Measurements from ENCODE around the gene JMJD4.

JMJD4 gene

DNA sequence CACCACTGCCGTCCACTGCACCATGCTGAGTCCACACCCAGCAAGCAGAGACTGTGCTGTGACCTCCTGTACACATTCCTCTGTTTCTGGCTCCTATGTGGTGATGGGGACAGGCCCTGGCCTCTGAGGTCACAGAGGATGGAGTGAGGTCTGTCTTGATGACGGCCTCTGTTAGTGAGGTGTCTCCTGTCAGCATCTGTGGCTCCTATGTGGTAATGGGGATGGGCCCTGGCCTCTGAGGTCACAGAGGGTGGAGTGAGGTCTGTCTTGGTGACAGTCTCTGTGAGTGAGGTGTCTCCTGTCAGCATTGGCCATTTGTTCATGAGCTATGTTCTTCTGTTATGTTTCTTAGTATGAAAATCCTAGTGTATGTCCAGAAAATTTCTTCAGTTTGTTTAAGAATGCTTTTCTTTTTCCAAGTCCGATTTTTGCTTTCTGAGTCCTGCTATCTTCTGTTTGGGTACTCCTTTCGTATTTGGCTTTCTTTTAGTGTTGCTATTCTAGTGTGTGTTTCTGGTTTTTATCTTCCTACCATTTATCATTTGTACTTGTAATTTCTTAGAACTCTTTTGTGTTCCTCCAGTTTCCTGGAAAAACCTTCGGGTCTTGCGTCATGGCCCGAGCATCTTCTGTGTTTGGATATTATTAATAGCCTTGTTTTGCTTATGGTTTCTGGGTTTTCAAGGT, 13.5 kb upstream of the JMJD4 start:
- no peak for DNase-seq

GRCh38 chr1:227747948-227748495, 12.9 kb upstream of the JMJD4 start:
- no peak for DNase-seq

- DNase-seq: no peak
These were observed 12.3 kb upstream of the JMJD4 start for GRCh38 chr1:227747382-227747781.

- DNase-seq: no peak
These were observed 11.6 kb upstream of the JMJD4 start for GRCh38 chr1:227746676-227747075.

DNA sequence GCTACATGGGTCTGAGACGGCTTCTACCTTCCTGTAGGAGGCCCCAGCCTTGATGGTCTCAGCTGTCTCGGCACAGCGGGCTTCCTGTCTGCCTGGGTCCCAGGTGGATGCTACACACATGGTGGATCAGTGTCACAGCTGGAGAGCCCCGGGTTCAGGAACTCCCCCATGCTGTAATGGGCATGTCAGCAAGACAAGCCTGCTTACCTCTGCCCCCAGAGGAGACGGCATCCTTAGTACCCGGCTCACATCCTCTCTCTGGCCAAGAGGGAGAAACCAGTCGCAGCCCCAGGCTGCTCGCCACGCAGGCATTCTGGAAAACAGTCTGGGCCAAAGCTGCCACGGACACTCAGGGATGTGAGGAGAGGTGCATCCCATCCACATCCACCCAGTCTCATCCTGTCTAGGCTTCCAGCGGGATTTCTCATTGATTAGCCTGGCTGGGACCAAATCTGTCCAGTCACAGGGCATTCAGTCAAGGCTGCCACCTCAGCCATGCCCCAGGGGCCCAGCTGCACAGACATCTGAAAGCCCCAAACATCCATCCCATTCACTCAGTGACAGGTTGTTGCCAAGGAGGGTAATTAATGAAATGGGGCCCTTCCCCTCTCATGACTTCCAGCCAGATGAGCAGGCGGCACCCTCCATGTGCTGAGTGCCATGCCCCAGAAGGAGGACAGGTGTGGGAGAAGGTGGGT, 10.6 kb upstream of the JMJD4 start:
- DNase-seq: no peak

DNA sequence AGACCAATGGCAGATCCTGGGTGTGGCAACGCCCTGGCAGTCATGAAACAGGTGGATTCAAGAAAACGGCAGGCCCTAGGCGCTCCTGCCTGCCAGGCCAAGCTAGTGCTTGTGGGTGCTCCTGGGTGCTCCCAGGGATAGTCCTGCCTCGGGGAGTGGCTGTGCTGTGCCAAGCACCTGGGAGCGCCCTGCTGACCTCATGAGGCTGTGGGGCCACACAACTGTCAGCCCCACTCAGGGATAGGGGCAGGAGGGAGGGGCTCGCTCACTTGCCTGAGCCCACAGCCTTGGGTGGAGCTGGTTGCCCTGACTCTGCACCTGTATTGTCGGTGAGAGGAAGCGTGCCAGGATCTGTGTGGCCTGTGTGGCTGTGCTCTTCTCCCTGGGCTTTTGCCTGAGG, 9.6 kb upstream of the JMJD4 start:
- no peak for DNase-seq

GRCh38 chr1:227742738-227743715, 7.9 kb upstream of the JMJD4 start:
- no peak for DNase-seq

DNA sequence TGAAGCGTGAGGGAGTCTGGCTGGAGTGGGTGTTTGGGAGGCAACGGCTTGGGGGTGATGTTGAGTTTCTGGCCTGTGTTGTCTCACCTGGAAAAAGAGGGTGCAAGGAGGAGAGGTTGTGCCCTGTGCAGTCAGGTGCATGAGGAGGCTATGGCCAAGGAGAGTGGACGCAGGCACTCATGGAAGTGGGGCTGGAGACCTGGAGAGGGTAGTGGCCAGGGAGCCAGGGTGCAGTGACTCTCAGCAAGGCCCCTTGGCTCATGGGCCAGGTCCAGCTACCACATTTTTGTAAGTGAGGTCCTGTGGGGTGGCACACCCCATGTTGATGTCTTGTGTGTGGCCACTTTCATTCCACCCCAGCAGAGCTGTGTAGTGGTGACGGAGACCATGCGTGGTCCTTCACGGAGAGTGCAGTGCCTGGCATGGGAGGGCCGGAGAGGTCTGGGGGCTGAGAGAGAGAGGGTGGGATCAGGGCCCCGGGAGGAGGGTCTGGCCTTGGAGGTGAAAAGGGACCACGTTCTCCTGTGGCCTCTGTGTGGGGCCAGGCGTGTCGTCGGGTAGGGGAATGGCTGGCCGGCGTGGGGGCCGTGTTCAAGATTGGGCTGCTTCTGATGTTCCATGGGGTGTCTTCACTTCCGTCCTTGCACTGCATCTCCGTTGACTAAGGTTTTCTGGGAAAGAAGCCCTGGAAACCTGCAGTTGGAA, 6.2 kb upstream of the JMJD4 start:
- no peak for DNase-seq

- no peak for DNase-seq
These were observed 5.4 kb upstream of the JMJD4 start for GRCh38 chr1:227740401-227740960.

DNA sequence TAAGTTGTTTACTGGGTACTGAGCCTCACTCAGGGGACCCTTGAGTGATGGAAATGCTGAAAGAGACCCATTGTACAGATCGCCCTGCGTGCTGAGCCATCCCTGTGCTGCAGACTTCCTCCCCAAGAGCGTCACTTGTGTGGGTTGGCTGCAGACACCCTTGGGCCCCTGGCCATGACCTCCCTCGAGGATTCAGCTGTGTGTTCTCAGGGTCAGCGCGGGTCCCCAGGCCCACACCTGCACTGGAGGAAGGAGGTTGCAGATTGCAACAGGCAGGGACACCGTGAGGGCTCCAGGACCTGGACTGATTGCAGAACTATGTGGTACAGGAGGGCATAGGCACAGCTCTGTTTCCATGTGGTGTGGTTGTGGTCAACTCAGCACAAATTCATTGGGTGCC, 4.5 kb upstream of the JMJD4 start:
- DNase-seq: no peak

GRCh38 chr1:227738820-227739219, 3.7 kb upstream of the JMJD4 start:
- no peak for DNase-seq

GRCh38 chr1:227736814-227737432, 1.8 kb upstream of the JMJD4 start:
- no peak for DNase-seq

DNA sequence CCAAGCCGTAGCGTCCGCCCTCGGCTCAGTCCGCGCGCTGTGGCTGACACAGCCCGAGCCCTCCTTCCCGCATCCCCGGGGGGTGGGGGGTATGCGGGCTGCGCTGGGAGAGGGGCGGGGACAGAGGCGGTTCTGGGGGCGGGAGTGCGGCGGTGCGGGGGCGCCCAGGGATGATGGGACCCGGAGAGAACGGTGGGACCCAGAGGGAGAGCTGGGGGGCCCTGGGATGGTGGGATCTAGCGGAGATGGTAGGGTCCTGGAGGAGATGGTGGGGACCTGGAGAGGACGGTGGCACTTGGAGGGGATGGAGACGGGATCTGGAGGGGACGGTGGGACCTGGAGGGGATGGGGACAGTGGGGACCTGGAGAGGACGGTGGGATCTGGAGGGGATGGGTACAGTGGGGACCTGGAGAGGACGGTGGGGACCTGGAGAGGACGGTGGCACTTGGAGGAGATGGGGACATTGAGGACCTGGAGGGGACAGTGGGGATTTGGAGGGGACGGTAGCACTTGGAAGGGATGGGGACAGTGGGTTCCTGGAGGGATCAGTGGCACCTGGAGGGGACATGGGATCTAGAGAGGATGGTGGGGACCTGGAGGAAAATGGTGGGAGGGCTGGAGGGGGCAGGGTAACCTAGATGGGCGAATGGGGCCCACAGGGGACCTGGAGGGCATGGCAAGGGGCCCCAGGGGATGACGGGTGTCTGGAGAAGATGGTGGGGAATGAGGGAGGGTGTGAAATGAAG, 610 bp upstream of the JMJD4 start:
- DNase-seq: no peak

GRCh38 chr1:227734546-227734855, 601 bp downstream of the JMJD4 start:
- DNase-seq: no peak

DNA sequence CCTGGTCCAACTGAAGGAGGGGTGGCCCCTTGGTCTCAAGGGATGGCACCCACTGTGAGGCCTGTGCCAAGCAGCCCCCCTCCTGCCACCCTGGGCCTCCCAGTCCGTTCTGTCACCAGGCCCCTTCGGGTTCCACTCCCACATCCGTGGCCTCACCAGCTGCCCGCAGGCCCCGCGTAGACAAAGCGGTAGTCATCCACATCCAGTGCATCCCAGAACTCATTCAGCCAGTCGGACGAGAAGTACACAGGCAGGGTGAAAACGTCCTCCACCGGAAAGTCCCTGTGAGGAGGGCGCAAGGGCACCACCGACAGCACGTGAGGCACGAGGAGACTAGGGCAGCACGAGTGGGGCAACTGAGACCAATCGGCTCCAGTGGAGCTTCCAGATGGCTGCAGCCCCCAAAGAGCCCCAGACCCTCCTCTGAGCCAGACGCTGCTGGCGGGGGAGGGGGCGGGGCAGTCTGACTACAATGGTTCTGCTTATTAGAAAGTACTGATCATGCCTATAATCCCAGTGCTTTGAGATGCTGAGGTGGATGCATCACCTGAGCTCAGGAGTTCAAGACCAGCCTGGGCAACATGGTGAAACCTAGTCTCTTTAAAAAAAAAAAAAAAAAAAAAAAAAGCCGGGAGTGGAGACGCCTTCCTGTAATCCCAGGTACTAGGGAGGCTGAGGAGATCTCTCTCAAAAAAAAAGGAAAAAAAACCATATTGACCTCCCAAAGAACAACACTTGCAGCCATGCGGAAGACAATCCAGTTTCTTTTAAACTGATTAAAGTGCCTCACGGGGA, 1.2 kb downstream of the JMJD4 start:
- no peak for DNase-seq

DNA sequence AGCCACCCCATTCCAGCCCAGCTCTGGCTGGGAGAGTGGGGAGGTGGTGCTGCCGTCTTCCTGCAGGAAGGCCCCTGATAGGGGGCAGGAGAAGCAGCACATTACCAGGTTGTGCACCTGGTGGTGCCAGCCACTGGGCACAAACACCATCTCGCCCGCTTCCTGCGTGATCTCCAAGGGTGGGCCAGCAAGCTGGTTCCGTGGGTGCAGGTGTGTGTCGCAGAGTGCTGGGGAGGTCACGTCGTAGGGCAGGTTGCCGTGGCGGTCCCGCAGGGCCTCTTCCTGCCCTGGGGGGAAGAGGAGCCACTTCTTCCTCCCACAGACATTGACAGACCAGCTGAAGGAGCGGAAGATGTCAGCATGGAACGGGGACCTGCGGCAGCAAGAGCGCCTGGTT, 1.8 kb downstream of the JMJD4 start:
- no peak for DNase-seq

- no peak for DNase-seq
These were observed 2.4 kb downstream of the JMJD4 start for GRCh38 chr1:227732586-227733308.

GRCh38 chr1:227731696-227732585, 3.2 kb downstream of the JMJD4 start:
- no peak for DNase-seq
